B cell (primary cell): Measurements from ENCODE around the gene DTWD2. TPM values are rescaled to one million over a fixed set of nuclear protein-coding genes. Genes with fewer than 3 reads are reported as not detected.
"Not testable (repeated sequence)": the region's sequence is repeated elsewhere in the genome, so short reads cannot be mapped to it uniquely, and the experiment has no call there.

ENCODE experiments used
- ATAC-seq: fragments of 200-7000 bp; cut with Tn5 transposase; one replicate; pipeline ENCODE4 v1.10.0; 2021; ENCODE audit warnings: low read depth, mild to moderate bottlenecking, moderate number of reproducible peaks, moderate library complexity
- CTCF ChIA-PET: fragments of 350-600 bp; sonication (Branson Sonifier 250); formaldehyde crosslinking; loops from one replicate; lab custom pipeline; 2021; ENCODE audit warnings: antibody characterized with exemption, inconsistent platforms; lab: Charles Lee
- POLR2A ChIA-PET: fragments of 350-600 bp; sonication (Branson Sonifier 250); formaldehyde crosslinking; loops from one replicate; lab custom pipeline; 2021; ENCODE audit warnings: antibody characterized with exemption; lab: Charles Lee
- DNase-seq: peaks from one replicate; pipeline ENCODE4 v3.0.0; 2013
- H2AFZ ChIP-seq: 2 replicates; pipeline ENCODE4 v1.6.1; 2012; ENCODE audit warnings: mild to moderate bottlenecking, low read depth, low read length; ENCODE audit not compliant: insufficient read depth, poor library complexity, severe bottlenecking
- H3K27ac ChIP-seq, 2 donors: 1 replicate in 1 of 2; 2 replicates in 1 of 2; pipeline ENCODE4 v1.5.1; 2012 to 2013; ENCODE audit warnings: low read length in 2 of 2, mild to moderate bottlenecking in 2 of 2, moderate library complexity in 1 of 2
- H3K27me3 ChIP-seq, 4 experiments: fragments of 200-600 bp in 1 of 4; sonication (generic) in 1 of 4; replicated peaks in 1 of 4; 1 replicate in 2 of 4; 2 replicates in 2 of 4; pipeline versions ENCODE4 v1.6.1 to v1.7.0; 2013 to 2016; ENCODE audit warnings: low read length in 3 of 4, mild to moderate bottlenecking in 2 of 4, mixed read lengths in 1 of 4, moderate library complexity in 1 of 4; ENCODE audit not compliant: insufficient read depth in 4 of 4, control insufficient read depth in 3 of 4; ENCODE audit errors: control extremely low read depth in 1 of 4
- H3K36me3 ChIP-seq, 2 experiments: replicated peaks in 1 of 2; 1 replicate in 1 of 2; 2 replicates in 1 of 2; pipeline versions ENCODE4 v1.6.1 to v1.7.1; 2013; ENCODE audit warnings: low read length in 1 of 2; ENCODE audit not compliant: insufficient read depth in 2 of 2, control insufficient read depth in 1 of 2; ENCODE audit errors: control extremely low read depth in 1 of 2, extremely low read depth in 1 of 2
- H3K4me1 ChIP-seq, 2 donors: fragments of 200-600 bp in 1 of 2; sonication (generic) in 1 of 2; 1 replicate in 1 of 2; 2 replicates in 1 of 2; pipeline versions ENCODE4 v1.5.1 to v1.6.1; 2013 to 2017; ENCODE audit warnings: low read length in 2 of 2; ENCODE audit not compliant: control insufficient read depth in 2 of 2, insufficient read depth in 2 of 2
- H3K4me2 ChIP-seq: replicated peaks from 2 replicates; pipeline ENCODE3; 2012; ENCODE audit warnings: mild to moderate bottlenecking, low read depth, low read length; ENCODE audit not compliant: poor library complexity, severe bottlenecking
- H3K4me3 ChIP-seq, 5 experiments: fragments of 200-600 bp in 1 of 5; sonication (generic) in 1 of 5; 1 replicate in 3 of 5; 2 replicates in 2 of 5; pipeline versions ENCODE4 v1.5.1 to v1.7.0; 2011 to 2016; ENCODE audit warnings: low read length in 4 of 5, mild to moderate bottlenecking in 4 of 5, low read depth in 2 of 5, control low read depth in 1 of 5, moderate library complexity in 1 of 5; ENCODE audit not compliant: insufficient read depth in 1 of 5; ENCODE audit errors: control extremely low read depth in 1 of 5, extremely low read depth in 1 of 5
- H3K79me2 ChIP-seq: fragments of 200-600 bp; sonication (generic); one replicate; pipeline ENCODE4 v1.6.0; 2016; ENCODE audit warnings: low read length; ENCODE audit not compliant: control insufficient read depth, insufficient read depth
- H3K9ac ChIP-seq: fragments of 200-600 bp; sonication (generic); 2 replicates; pipeline ENCODE4 v1.6.1; 2017; ENCODE audit warnings: mild to moderate bottlenecking, low read length, moderate library complexity
- H3K9me3 ChIP-seq, 3 donors: one replicate each; pipeline versions ENCODE4 v1.6.1 to v1.7.1; 2013; ENCODE audit warnings: low read length in 2 of 3; ENCODE audit not compliant: control insufficient read depth in 2 of 3, insufficient read depth in 1 of 3; ENCODE audit errors: control extremely low read depth in 1 of 3
- H4K20me1 ChIP-seq: 2 replicates; pipeline ENCODE4 v1.6.0; 2012; ENCODE audit warnings: mild to moderate bottlenecking, low read length; ENCODE audit not compliant: insufficient read depth, control insufficient read depth, poor library complexity, severe bottlenecking
- H3K27ac Mint-ChIP-seq: one replicate; pipeline ENCODE4 v1.8.0; 2021; ENCODE audit warnings: mixed read lengths
- H3K27me3 Mint-ChIP-seq: one replicate; pipeline ENCODE4 v1.8.0; 2021; ENCODE audit warnings: mixed read lengths
- H3K4me1 Mint-ChIP-seq: one replicate; pipeline ENCODE4 v1.8.0; 2021; ENCODE audit warnings: mixed read lengths
- H3K4me3 Mint-ChIP-seq: one replicate; pipeline ENCODE4 v1.8.0; 2021; ENCODE audit warnings: mixed read lengths
- H3K9me3 Mint-ChIP-seq: one replicate; pipeline ENCODE4 v1.8.0; 2022; ENCODE audit warnings: mixed read lengths; ENCODE audit not compliant: insufficient read depth
- EZH2 ChIP-seq: IDR thresholded peaks from 2 replicates; pipeline ENCODE4 v1.6.1; 2012; ENCODE audit warnings: borderline replicate concordance, low read depth, mild to moderate bottlenecking, moderate library complexity, low read length; ENCODE audit not compliant: insufficient read depth, poor library complexity, severe bottlenecking
- WGBS: methylation state at CpG from one replicate; pipeline ENCODE4 v1.1.5; 2013; ENCODE audit warnings: missing lambda C conversion rate; ENCODE audit not compliant: insufficient coverage; 5-methylcytosine and 5-hydroxymethylcytosine counted together
- intact Hi-C: fragments of 100-400 bp; cut with micrococcal nuclease; formaldehyde crosslinking; loops from one replicate; pipeline ENCODE4 v1.10.0; 2022
- polyA plus RNA-seq: library from polyadenylated mRNA; depleted of rRNA; stranded (reverse); fragments of >200 nt; gene quantifications from 2 replicates; pipeline ENCODE4 v1.2.3, GENCODE V29; 2012
- total RNA-seq, 2 donors: library from RNA; stranded (reverse); fragments of 120-200 nt in 1 of 2; gene quantifications; 1 replicate in 1 of 2; 2 replicates in 1 of 2; pipeline versions ENCODE4 v1.2.3 to v1.2.4, GENCODE V29; 2013 to 2022
- TF ChIP-seq, protein P1 (sequence below): fragments of 200-600 bp; IDR thresholded peaks from one replicate; pipeline ENCODE4 v1.8.0; 2022; ENCODE audit warnings: antibody characterized with exemption, mild to moderate bottlenecking

Gene DTWD2
- total and polyA plus RNA-seq, 2 donors (not counting 1 experiment from before 2014, with no cell fraction given), result 3.7 to 6.0 TPM

DNA sequence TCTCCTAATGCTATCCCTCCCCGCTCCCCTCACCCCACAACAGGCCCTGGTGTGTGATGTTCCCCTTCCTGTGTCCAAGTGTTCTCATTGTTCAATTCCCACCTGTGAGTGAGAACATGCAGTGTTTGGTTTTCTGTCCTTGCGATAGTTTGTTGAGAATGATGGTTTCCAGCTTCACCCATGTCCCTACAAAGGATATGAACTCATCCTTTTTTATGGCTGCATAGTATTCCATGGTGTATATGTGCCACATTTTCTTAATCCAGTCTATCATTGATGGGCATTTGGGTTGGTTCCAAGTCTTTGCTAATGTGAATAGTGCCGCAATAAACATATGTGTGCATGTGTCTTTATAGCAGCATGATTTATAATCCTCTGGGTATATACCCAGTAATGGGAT, 3.7 kb upstream of the DTWD2 start:
- WGBS, result no CpG with 5 or more reads among the region's 3 CpGs
- H3K27me3 ChIP-seq, H4K20me1 ChIP-seq, H3K9ac ChIP-seq, H3K27ac ChIP-seq, H3K4me3 Mint-ChIP-seq, intact Hi-C loops, H3K79me2 ChIP-seq, POLR2A ChIA-PET, H3K27me3 Mint-ChIP-seq, ATAC-seq, CTCF ChIA-PET, H3K9me3 Mint-ChIP-seq, H2AFZ ChIP-seq, H3K4me3 ChIP-seq, H3K36me3 ChIP-seq, DNase-seq, H3K4me2 ChIP-seq: not testable (repeated sequence)
- peaks cover 25% of the 10 kb centered on the region for H3K4me1 Mint-ChIP-seq
- Histone ChIP-seq H3K9me3 (peaks cover 0 to 11% (median 4%) of the 10 kb centered on the region in 3 donors), H3K4me1 (peaks cover 15% of the 10 kb centered on the region in 2 donors)
- peak overlapping the region; percentile 10 for H3K27ac Mint-ChIP-seq

DNA sequence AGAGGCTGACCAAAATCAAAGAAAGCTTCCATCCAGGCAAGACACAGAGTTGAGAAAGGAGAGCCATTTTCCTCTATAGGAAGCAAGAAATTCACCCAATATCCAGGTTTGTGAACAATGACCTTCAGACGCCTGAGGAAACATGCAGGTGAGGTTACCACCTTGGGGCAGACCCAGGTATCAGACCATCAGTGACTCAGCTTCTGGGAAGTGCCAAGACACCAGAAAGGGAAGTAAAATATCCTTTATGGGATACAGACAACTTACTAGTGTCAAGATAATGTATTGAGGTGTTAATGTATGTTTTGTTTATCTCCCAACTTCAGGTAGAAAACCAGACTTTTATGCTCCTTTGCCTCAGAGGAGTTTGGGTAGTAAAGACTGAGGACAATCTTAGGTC, 2.2 kb upstream of the DTWD2 start:
- Mint-ChIP-seq H3K9me3 (peaks cover 2% of the 10 kb centered on the region), H3K4me3 (no peak overlapping the region), H3K4me1 (peaks cover 32% of the 10 kb centered on the region), H3K27ac (peak overlapping the region; percentile 16), H3K27me3 (no peaks in the 10 kb centered on the region)
- no peak overlapping the region for H3K4me2 ChIP-seq
- H3K9ac ChIP-seq, result no peak overlapping the region
- H2AFZ ChIP-seq, result no peak overlapping the region
- intact Hi-C loops, result no loop called here
- ChIA-PET CTCF (interaction anchor here (3.9 kb wide), 1 partner anchor 421 kb away, joined by 86 read pairs; no protein-coding TSS in a partner anchor), POLR2A (interaction anchor here (0.7 kb wide), 1 partner anchor 418 kb away, joined by 3 read pairs; no protein-coding TSS in a partner anchor)
- H3K4me1 ChIP-seq, result peaks cover 17% of the 10 kb centered on the region in 2 donors
- no CpG with 5 or more reads among the region's 1 CpG for WGBS
- peak overlapping the region in 1 of 2 donors; percentile 42 for H3K27ac ChIP-seq
- H3K4me3 ChIP-seq, result no peak overlapping the region
- no peaks in the 10 kb centered on the region for H3K9me3 ChIP-seq
- DNase-seq (no peak), ATAC-seq (no peak)
- no peaks in the 10 kb centered on the region for H3K27me3 ChIP-seq
- H3K36me3 ChIP-seq, result no peaks in the 10 kb centered on the region
- H4K20me1 ChIP-seq, result no peaks in the 10 kb centered on the region
- H3K79me2 ChIP-seq, result peaks cover 2% of the 10 kb centered on the region
- TF ChIP-seq EZH2, result no peak
- TF ChIP-seq, protein P1, sequence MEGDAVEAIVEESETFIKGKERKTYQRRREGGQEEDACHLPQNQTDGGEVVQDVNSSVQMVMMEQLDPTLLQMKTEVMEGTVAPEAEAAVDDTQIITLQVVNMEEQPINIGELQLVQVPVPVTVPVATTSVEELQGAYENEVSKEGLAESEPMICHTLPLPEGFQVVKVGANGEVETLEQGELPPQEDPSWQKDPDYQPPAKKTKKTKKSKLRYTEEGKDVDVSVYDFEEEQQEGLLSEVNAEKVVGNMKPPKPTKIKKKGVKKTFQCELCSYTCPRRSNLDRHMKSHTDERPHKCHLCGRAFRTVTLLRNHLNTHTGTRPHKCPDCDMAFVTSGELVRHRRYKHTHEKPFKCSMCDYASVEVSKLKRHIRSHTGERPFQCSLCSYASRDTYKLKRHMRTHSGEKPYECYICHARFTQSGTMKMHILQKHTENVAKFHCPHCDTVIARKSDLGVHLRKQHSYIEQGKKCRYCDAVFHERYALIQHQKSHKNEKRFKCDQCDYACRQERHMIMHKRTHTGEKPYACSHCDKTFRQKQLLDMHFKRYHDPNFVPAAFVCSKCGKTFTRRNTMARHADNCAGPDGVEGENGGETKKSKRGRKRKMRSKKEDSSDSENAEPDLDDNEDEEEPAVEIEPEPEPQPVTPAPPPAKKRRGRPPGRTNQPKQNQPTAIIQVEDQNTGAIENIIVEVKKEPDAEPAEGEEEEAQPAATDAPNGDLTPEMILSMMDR, result no peak
